Liver (tissue), 9 donors: Measurements from ENCODE around the gene UBAP1. TPM values are rescaled to one million over a fixed set of nuclear protein-coding genes. Genes with fewer than 3 reads are reported as not detected.

Experiments used
- DNase-seq: peaks from one replicate; pipeline ENCODE4 v3.0.0-alpha.2; 2017; ENCODE audit warnings: low spot score
- H3K27ac ChIP-seq, 2 donors: one replicate each; pipeline ENCODE4 v1.7.0; 2013; ENCODE audit warnings: inconsistent platforms in 2 of 2, low read length in 2 of 2, control low read depth in 1 of 2, low read depth in 1 of 2, mild to moderate bottlenecking in 1 of 2
- H3K27me3 ChIP-seq, 4 donors: one replicate each; pipeline versions ENCODE4 v1.6.1 to v1.7.0; 2013; ENCODE audit warnings: low read length in 3 of 4, inconsistent platforms in 1 of 4, mild to moderate bottlenecking in 1 of 4, moderate library complexity in 1 of 4; ENCODE audit not compliant: control insufficient read depth in 4 of 4, insufficient read depth in 4 of 4
- H3K36me3 ChIP-seq, 4 donors: one replicate each; pipeline versions ENCODE4 v1.6.1 to v1.7.0; 2013; ENCODE audit warnings: low read length in 3 of 4, mild to moderate bottlenecking in 3 of 4, low read depth in 1 of 4, moderate library complexity in 1 of 4; ENCODE audit not compliant: control insufficient read depth in 4 of 4, insufficient read depth in 3 of 4
- H3K4me1 ChIP-seq, 4 donors: one replicate each; pipeline versions ENCODE4 v1.6.1 to v1.7.0; 2013; ENCODE audit warnings: low read length in 3 of 4, mild to moderate bottlenecking in 3 of 4, moderate library complexity in 1 of 4; ENCODE audit not compliant: control insufficient read depth in 4 of 4, insufficient read depth in 4 of 4
- H3K4me3 ChIP-seq, 3 donors: one replicate each; pipeline versions ENCODE4 v1.6.1 to v1.7.0; 2013; ENCODE audit warnings: low read length in 3 of 3, control low read depth in 1 of 3, low read depth in 1 of 3, mild to moderate bottlenecking in 1 of 3
- H3K9ac ChIP-seq, 2 donors: one replicate each; pipeline ENCODE4 v1.7.0; 2013; ENCODE audit warnings: low read length in 2 of 2, mild to moderate bottlenecking in 2 of 2, moderate library complexity in 2 of 2, control low read depth in 1 of 2, low read depth in 1 of 2
- H3K9me3 ChIP-seq, 4 donors: one replicate each; pipeline versions ENCODE4 v1.6.1 to v1.7.0; 2013; ENCODE audit warnings: low read length in 3 of 4; ENCODE audit not compliant: control insufficient read depth in 4 of 4
- ATF3 ChIP-seq: IDR thresholded peaks from 2 replicates; pipeline ENCODE4 v1.6.1; 2016; ENCODE audit warnings: antibody characterized with exemption
- CTCF ChIP-seq: fragments of 150-350 bp; IDR thresholded peaks from 2 replicates; pipeline ENCODE4 v1.5.1; 2017; ENCODE audit warnings: improper control_type of control experiment, low read depth, low read length; ENCODE audit not compliant: missing input control
- FOXA2 ChIP-seq: IDR thresholded peaks from 2 replicates; pipeline ENCODE4 v1.6.1; 2016; ENCODE audit warnings: antibody characterized with exemption
- HNF4A ChIP-seq, 2 donors: conservative IDR thresholded peaks; 2 replicates each; pipeline ENCODE4 v1.6.1; 2016; ENCODE audit warnings: antibody characterized with exemption in 2 of 2, mild to moderate bottlenecking in 2 of 2
- NR2F2 ChIP-seq: IDR thresholded peaks from 2 replicates; pipeline ENCODE4 v1.6.1; 2016; ENCODE audit warnings: antibody characterized with exemption
- RAD21 ChIP-seq, 2 donors: IDR thresholded peaks; 2 replicates each; pipeline ENCODE4 v1.6.1; 2016; ENCODE audit warnings: antibody characterized with exemption in 2 of 2, mild to moderate bottlenecking in 2 of 2
- RXRA ChIP-seq, 2 donors: IDR thresholded peaks; 2 replicates each; pipeline ENCODE4 v1.6.1; 2017 to 2018; ENCODE audit warnings: antibody characterized with exemption in 2 of 2, mild to moderate bottlenecking in 1 of 2
- SP1 ChIP-seq: IDR thresholded peaks from 2 replicates; pipeline ENCODE4 v1.6.1; 2018; ENCODE audit warnings: antibody characterized with exemption, mild to moderate bottlenecking
- YY1 ChIP-seq: IDR thresholded peaks from 2 replicates; pipeline ENCODE4 v1.6.1; 2016; ENCODE audit warnings: antibody characterized with exemption, mild to moderate bottlenecking
- ZBTB33 ChIP-seq: IDR thresholded peaks from 2 replicates; pipeline ENCODE4 v1.6.1; 2016; ENCODE audit warnings: antibody characterized with exemption
- WGBS: extraction: QIAGEN DNeasy Blood & Tissue Kit; methylation state at CpG from one replicate; pipeline ENCODE4 v1.1.7; 2013; 5-methylcytosine and 5-hydroxymethylcytosine counted together
- polyA plus RNA-seq, 2 donors: library from polyadenylated mRNA; stranded (reverse) in 1 of 2; unstranded in 1 of 2; fragments of 200-250 nt in 1 of 2; fragments of >200 nt in 1 of 2; fragmentation: Nextera tagmentation in 1 of 2; extraction: Ambion mirVana in 1 of 2; gene quantifications; one replicate each; pipeline versions ENCODE4 v1.2.1 to v1.2.3, GENCODE V29; 2013 to 2015
- total RNA-seq, 2 donors: library from RNA; depleted of rRNA; stranded (reverse); fragments of >200 nt; gene quantifications; one replicate each; pipeline ENCODE4 v1.2.3, GENCODE V29; 2014
- TF ChIP-seq, protein P1 (sequence below): IDR thresholded peaks from 2 replicates; pipeline ENCODE4 v1.6.1; 2016; ENCODE audit warnings: antibody characterized with exemption, mild to moderate bottlenecking
- donor health status: healthy.
- donor health status: healthy.
- donor health status: healthy.
- donor health status: healthy.
- donor health status: healthy.

UBAP1 gene
- total and polyA plus RNA-seq, 4 donors: 21.2 to 31.6 (median 23.7) TPM

GRCh38 chr9:34203275-34203991 is 24.6 kb downstream of the UBAP1 start:
- H3K9ac ChIP-seq: no peak overlapping the region
- TF ChIP-seq SP1 (no peak), FOXA2 (no peak), ATF3 (no peak), CTCF (no peak), RAD21 (IDR thresholded peaks at IDR 0.05) (no peak), YY1 (no peak), NR2F2 (no peak)
- H3K36me3 ChIP-seq: no peaks in the 10 kb centered on the region
- no peaks in the 10 kb centered on the region for H3K27me3 ChIP-seq
- H3K27ac ChIP-seq: no peak overlapping the region
- H3K4me3 ChIP-seq: no peak overlapping the region
- H3K4me1 ChIP-seq: peaks cover 9 to 28% (median 22%) of the 10 kb centered on the region in 4 donors
- H3K9me3 ChIP-seq: no peaks in the 10 kb centered on the region
- no peak for DNase-seq
- whole genome bisulfite sequencing: 83% methylated on average over 4 of the region's 4 CpGs

GRCh38 chr9:34203992-34204635 is 25.3 kb downstream of the UBAP1 start:
- peaks cover 7 to 25% (median 18%) of the 10 kb centered on the region in 4 donors for H3K4me1 ChIP-seq
- H3K9ac ChIP-seq: no peak overlapping the region
- TF ChIP-seq FOXA2: no peak
- no peak for TF ChIP-seq YY1
- TF ChIP-seq ATF3: no peak
- TF ChIP-seq, protein P1, sequence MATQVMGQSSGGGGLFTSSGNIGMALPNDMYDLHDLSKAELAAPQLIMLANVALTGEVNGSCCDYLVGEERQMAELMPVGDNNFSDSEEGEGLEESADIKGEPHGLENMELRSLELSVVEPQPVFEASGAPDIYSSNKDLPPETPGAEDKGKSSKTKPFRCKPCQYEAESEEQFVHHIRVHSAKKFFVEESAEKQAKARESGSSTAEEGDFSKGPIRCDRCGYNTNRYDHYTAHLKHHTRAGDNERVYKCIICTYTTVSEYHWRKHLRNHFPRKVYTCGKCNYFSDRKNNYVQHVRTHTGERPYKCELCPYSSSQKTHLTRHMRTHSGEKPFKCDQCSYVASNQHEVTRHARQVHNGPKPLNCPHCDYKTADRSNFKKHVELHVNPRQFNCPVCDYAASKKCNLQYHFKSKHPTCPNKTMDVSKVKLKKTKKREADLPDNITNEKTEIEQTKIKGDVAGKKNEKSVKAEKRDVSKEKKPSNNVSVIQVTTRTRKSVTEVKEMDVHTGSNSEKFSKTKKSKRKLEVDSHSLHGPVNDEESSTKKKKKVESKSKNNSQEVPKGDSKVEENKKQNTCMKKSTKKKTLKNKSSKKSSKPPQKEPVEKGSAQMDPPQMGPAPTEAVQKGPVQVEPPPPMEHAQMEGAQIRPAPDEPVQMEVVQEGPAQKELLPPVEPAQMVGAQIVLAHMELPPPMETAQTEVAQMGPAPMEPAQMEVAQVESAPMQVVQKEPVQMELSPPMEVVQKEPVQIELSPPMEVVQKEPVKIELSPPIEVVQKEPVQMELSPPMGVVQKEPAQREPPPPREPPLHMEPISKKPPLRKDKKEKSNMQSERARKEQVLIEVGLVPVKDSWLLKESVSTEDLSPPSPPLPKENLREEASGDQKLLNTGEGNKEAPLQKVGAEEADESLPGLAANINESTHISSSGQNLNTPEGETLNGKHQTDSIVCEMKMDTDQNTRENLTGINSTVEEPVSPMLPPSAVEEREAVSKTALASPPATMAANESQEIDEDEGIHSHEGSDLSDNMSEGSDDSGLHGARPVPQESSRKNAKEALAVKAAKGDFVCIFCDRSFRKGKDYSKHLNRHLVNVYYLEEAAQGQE: no peak
- TF ChIP-seq ZBTB33: no peak
- TF ChIP-seq RXRA (IDR thresholded peaks at IDR 0.05): no peak
- TF ChIP-seq HNF4A (conservative IDR thresholded peaks at IDR 0.05): no peak
- no peak for DNase-seq
- no peaks in the 10 kb centered on the region for H3K27me3 ChIP-seq
- H3K9me3 ChIP-seq: no peaks in the 10 kb centered on the region
- H3K27ac ChIP-seq: no peak overlapping the region
- no peaks in the 10 kb centered on the region for H3K36me3 ChIP-seq
- WGBS: 86% methylated on average over 6 of the region's 6 CpGs
- H3K4me3 ChIP-seq: no peak overlapping the region
